Activated CD4-positive, CD25-positive, alpha-beta regulatory T cell treated with anti-CD3 and anti-CD28 coated beads, Interleukin-2, amount 50 U/mL, for 72 hours (primary cell): ENCODE measurements around the gene COL4A5.
"Not testable (repeated sequence)": the region's sequence is repeated elsewhere in the genome, so short reads cannot be mapped to it uniquely, and the experiment has no call there.

Experiments
- DNase-seq: peaks from one replicate; pipeline ENCODE4 v3.0.0; 2021

Gene COL4A5

DNA sequence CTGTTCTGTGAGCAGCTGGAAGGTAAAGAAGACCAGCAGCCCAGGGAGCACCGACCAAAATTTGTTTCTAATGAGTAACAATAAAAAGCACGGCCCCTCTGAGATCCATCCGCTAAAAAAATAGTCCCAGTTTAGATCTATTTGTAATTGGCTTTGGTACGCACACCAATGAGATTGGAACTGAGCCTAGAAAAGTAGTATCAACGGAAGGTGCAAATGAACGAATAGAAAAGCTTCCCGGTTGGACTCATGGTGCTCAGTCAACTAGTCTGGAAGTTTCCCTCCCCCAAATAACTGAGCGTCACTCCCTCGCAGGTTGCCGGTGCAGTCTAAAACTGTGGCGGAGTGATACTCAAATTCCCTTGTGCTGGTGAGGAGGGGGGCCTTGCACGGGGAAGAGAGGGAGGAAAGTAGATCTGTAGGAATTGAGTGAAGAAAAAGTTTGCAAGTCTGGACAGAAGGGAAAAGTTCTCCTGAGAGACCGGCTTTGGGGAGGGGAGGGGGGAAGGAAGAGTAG lies at the start of gene COL4A5:
COL4A5 (plus strand) TSS at position 413 of the 517 bp plus-strand sequence. CDS start 288 bp downstream, outside the sequence.
- DNase-seq, result no peak

DNA sequence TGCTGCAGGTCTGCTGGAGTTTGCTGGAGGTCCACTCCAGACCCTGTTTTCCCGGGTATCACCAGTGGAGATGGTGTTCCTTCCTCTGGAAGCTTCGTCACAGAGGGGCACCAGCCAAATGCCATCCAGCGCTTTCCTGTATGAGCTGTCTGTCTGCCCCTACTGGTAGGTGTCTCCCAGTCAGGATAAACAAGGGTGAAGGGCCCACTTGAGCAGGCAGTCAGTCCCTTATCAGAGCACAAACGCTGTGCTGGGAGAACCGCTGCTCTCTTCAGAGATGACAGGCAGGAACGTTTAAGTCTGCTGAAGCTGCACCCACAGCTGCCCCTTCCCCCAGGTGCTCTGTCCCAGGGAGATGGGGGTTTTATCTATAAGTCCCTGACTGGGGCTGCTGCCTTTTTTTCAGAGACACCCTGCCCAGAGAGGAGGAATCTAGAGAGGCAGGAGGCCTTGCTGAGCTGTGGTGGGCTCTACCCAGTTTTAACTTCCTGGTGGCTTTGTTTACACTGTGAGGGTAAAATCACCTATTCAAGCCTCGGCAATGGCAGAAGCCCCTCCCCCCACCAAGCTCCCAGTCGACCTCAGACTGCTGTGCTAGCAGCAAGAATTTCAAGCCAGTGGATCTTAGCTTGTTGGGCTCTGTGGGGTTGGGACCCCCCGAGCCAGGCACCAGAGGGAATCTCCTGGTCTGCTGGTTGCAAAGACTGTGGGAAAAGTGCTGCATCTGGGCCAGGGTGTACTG lies 48.5 kb upstream of the COL4A5 start:
- DNase-seq, result not testable (repeated sequence)

DNA sequence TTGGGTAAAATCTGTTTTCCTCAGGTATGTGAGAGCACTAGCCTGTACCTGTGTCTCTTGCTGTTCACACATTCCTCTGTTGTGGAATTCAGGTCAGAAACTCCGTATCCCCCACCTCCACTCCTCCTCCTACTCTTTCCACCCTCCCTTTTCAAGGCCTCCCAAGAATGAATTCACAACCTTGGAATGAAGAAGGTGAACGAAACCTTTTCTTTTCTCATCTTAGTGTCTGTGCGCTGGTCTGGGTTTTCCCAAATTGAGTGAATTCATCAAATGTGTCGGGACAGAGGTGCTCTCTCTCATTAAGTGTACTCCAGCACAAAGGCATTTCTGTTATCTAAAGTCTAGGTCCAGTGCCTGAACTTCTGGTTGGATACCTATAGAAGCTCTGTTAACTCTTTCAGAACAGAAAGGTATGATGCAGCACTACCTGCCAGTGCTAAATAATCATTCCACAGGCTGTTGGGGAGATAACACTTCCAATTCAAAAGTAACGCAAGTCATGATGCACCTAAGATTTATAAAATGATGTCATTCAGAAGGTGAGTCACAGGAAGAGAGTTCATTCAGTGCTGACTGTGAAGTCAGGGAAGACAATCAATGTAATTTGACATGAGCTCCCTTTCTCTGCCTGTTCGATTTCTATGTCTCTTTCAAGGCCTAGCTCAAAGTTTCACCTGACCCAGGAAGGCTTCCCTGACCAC lies 43.3 kb upstream of the COL4A5 start:
- DNase-seq, result no peak

DNA sequence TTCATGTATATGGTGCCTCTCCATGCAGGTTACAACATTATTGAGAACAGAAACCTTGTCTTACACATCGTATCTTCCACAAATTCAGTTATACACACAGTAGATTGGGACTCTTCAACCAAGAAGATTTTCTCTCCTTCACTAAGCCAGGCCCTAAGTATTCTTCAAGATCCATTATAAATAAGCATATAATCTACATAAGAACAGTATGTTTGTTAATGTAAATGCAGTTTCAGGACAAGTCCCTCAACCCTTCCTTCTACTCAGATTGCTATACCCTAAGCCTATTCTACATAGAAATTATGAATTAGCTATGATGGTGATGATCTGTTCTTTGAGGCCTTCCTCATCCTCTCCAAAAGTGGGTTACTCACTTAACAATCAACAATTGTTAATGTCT lies 42.7 kb upstream of the COL4A5 start:
- DNase-seq, result no peak

DNA sequence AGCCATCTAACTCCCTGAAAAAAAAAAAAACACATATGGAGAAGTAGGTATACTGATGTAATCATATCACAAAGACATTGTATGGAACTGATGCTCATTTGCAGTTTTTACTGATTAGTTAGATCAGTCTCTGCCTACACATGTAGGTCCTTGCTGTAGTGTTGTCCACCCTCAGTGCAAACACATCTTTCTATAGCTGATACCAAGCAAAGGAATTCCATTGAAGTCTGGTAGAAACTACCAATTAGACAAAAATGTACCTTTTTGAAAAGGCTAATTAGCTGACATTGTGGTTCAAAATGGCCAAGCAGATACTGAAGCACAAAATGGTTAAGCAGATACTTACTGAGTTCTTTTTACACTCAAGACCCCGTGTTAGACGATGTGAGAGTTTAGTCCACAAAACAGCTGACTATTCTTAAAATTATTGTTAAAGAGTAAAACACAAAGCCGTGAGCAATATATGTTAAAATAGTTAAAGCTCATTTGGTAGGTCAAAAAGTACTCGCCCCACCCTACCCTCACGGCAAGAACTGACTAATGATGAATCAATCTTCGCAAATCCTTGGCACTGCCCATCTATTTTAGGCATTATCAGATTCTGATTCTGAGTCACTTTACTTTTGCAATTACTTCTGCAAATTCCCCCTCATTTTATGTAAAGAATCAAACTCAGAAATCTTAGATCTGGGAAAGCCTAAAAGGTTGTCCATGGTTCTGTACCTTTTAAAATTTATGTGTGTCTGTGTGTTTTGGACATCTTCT lies 41.8 kb upstream of the COL4A5 start:
- DNase-seq, result no peak

DNA sequence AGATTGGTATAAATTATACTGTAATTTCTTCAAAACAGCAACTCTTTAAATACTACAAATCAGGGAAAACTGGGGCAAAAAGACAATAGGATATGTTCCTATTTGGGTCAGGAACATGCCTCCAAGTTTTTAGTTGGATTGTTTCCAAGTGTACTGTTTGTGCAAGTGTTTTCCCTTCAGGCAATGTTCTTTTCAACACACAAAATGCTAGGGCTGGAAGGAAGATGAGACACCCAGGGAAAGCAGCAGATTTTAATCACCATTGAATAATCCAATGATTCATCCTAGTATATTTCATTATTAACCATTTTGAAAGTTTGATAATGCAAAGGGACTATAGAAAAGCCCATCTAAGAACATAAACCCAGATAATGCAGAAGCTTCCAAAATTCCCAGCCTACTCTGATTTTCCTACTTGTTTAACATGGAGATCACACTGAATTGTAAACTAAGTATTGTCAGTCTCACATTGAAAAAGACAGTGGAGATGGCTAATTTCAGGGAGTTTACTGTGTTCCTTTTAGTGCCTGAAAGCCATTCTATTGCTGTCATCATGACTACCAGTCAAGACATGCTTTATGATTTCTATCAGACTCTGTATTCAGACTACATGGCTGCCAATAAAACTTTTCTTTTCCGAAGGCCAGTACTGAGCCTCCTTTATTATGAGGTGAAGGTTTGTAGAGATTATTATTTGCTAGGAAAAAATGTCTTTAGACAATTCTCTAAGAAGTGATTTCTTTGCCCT lies 40.0 kb upstream of the COL4A5 start:
- no peak for DNase-seq

DNA sequence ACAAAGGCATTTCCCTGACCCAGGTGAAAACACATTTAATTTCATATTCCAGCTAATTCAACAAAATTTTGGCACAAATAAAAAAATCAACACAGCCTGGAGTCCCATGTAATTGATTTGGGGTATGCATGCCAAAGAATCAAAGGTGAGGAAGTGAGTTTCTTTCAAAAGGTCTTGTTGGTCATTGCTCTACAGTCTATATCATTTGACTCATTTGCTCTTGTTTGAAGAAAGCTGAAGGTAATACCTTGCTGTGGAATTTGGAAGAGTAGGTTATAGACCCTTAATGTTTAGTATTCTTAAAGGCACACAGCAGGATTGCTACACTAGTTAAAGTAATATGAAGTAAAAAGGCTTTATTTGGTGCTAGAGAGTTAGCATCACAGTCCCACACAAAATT lies 26.9 kb upstream of the COL4A5 start:
- no peak for DNase-seq

DNA sequence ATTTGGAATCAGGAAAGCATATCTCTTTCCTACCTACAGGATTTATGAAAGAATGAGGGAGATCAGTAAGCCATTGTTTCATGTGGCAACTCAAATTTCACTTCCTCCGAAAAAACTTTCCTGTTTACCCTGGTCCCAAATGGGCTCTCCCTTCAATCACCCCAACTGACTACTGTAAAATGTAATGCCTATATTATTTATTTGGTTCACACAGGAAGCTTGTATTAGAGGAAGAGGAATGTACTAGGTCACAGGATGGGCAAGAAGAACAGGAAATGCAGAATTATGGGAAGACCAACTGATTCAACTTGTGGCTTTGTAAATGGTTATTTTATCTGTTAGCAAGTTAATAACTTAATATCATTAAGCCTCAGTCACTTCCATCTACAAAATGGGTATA lies 24.5 kb upstream of the COL4A5 start:
- no peak for DNase-seq

DNA sequence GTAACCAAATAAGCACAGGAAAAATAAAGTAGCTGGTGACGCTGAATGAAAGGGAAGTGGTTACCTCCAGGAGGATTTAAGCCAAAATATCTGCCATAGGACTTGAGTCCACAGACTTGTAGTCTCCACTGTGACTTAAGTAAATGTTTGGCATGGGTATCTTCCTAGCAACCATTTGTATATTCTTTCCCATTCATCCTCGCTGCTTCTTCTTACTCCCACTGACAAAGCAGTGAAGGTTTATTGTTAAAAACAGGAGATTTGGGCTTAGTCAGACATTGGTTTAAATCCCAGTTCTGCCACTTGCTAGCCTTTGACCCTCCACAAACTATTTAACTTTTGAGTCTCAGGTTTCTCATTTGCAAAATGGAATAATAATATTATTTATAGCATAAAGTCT lies 23.7 kb upstream of the COL4A5 start:
- no peak for DNase-seq

DNA sequence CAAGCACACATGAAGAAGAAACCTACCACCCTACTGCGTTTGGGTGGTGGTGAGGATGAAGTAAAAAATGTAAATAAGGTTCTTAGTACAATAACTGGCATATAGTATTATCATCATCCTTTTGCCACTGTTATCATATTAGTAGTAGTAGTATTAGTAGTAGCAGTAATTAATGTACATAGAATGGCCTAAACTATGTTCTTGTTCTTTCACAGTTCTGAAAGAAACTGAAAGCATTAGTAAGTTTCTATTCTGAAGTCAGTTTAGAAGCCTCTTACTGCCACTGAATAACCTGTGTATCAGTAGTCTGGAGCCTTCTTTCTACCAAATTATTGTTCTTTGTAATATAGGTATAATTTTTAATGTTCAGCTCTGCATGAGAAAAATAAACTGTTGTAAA lies 22.4 kb upstream of the COL4A5 start:
- no peak for DNase-seq

DNA sequence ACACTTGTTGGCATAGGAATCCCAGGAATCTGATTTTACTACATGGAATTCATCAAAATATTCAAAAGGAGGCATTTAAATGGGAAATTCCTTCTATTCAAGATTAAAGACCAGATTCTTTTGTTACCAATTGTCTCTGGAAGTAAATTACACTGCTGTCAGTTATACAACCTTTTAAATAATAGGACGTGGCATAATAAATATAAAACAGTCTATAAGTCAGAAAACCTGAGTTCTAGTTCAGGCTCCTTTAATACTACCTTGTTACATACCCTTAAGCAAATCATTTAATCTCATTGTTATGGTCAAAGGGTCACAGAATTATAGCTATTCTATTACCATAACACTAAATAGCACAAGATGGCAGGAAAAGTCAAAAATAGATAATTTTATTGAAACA lies 20.2 kb upstream of the COL4A5 start:
- DNase-seq, result no peak

DNA sequence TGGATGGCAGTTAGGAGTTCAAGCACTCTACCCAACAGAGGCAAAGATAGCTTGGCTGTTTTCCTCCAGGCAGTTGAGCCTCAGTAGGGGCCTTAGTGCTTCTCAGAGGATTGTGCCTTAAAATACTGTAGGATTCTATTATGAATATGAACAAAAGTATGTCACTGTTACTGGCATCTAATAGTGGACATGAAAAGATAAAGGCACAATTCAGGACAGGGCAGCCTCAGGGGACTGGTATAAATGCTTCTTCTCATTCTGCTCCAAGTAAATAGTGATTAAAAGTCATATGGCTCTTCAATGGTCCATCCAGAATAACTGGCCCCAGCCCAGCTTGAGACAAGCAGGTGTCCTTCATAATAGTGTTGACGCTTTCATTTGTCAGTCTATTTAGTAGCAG lies 19.2 kb upstream of the COL4A5 start:
- DNase-seq, result no peak

DNA sequence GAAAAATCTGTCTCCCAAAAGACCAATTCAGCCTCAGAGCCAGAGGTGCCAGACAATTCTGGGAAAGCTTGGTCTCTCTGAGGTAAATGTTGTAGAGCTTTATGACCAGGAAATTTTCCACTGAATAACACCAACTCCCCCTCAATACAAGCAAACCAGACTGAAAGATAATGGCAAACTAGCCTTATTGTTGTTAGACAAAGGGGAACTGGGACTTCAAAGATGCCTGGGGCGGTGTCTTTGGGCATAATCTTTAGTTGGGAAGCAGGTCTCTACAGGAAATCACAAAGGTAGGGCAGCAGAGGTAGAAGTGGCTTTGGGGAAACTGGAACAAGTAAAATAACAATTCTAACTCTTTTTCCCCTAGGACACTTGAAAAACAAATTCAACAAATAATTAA lies 13.4 kb upstream of the COL4A5 start:
- DNase-seq, result no peak

DNA sequence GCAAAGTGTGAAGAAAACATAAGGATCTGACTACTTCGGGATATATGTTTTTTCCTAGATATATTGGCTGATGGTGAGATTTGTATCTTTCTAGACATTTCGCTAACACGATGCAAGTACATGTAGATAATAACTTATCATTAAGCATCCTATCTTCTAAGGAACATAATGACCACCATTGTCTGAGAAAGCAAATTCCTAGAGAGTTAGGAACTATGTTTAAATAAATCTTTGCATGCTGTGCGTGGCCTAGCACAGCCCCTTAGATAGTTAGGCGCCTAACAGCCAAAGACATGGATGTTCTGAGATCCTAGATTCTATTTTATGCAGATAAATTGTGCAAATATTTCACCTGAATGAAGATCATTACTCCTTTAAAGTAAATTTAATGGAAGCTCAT lies 4.4 kb upstream of the COL4A5 start:
- DNase-seq, result no peak

DNA sequence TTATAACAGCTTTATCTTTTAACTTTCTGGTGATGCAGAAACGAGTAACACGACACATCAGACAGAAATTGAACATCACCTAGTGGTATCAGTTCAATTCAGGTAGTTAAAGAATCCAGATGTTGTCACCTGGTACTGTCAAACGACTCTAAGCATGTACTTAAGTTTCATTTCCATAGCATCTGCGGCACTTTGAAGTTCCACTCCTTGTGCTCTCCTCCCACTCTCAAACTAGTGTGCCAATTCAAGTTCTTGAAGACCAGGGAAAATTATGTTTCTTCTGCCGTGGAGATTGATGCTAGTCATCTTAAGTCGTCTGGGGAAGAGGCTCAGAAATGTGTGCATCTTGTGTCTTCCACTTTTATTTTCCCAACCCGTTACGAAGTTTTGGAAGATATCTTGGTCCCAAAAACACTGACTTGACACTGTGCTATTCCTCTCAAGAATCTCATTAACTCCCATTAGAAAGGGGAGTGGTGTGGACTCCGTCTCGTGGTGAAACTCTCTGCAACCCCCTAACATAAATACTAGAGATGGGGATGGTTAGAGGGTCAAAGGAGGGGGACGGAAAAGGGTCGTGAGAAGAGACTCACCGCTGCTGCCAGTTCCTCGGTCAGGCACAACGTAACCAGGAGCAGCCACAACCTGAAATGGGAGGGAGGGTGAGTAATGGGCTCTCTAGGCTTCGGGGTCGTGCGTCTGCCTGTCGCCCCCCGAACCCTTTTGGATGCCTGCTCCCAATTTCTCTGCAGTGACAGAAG lies 2.1 kb upstream of the COL4A5 start:
- DNase-seq, result no peak

DNA sequence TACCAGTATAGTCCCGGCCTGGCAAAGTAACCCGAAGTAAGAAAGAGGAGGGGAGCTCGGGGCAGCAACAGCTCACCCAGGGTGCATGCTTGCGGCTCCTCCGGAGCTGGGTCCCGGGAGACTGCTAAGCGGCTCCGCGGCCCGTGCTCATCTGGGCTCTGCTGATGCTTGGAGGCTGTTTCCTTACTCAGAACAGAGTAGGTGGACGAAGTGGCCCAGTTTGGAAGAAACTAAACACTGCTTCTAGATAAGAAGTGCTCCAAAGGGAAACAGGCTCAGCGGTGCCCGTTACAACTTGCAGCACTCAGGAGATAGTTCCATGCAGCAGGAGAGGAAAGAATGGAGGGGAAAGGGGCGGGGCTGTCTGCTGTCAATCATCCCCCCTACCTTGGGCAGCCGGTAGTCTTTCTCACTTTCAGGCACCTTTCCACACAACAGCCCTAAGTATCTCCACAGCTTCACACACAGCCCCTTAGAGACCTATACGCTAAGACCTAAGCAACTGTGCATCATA lies 1.5 kb upstream of the COL4A5 start, which contains the start of gene COL4A6:
COL4A6 (minus strand) TSS at position 313 of the 514 bp plus-strand sequence; CDS start at position 87, 226 bp downstream.
- DNase-seq, result no peak

DNA sequence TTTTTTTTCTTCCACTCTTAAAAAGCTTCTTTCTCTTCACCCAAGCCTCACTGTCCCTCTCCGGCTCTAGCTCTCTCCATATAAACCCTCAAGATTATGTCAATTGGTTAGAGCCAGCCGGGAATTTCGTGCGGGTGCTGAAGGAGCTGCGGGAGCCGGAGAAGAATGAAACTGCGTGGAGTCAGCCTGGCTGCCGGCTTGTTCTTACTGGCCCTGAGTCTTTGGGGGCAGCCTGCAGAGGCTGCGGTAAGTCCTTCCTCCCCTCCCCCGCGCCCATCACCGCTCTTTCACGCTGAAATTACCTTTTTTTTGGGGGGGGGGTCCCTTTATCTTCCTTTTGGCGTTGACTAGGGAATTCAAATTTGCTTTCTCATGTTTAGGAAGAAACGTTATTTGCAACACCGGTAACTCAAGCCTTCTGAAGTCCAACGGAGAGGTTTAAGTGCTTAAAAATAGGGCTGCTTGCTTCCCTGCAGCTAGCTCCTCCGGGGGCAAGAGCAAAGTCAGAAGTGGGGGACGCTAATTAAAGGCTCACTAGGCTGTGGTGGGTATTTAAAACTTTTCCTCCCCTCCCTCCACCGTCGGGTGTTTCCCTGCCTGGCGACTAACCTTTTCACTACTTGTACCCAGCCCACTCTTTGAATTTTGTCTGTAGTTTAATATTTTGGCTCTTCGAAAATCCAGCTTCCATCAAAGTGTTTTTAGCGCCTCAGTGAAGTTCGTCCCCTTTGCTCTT lies 491 bp downstream of the COL4A5 start:
- no peak for DNase-seq

DNA sequence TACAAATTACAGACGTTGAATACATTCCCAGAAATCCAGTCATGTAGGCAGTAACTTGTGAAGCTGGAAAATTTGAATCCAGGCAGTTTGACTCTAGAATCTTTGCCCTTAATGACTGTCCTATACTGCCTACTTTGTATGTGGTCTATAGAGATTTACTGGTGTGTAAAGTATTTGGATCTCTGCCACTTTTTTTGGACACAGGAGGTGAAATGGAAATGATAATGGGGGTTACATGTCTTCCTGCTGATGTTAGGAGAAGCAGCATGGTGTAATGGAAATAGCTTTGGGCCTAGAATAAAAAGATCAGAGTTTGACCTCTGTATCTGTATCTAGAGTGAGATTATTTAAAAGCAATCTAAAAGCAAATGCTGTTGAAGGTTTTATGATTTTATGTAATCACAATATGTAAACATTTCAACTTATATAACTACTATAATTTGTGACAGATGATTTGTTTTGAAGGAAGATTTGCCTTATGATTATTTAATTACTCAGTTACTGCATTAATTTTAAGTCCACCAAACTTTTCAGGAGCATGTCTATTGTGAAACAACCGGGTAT lies 3.3 kb downstream of the COL4A5 start:
- no peak for DNase-seq

DNA sequence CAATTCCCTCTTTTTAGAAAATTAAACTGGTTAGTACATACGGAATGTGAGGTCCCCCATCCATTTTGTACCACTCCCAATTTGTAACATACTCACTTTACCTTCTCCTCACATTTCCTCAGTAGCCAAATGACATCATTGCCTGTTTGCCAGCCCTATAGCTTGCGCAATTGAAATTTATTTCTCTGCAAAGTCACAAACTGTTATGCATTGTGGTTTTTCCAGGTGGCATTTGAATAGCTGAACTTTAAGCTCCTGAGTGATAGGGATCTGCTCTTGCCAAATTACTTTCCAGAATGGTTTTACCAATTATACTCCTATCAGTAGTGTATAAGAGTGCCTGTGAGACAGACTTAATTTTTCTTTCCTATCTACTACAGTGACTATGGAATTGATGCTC lies 7.7 kb downstream of the COL4A5 start:
- DNase-seq, result no peak

DNA sequence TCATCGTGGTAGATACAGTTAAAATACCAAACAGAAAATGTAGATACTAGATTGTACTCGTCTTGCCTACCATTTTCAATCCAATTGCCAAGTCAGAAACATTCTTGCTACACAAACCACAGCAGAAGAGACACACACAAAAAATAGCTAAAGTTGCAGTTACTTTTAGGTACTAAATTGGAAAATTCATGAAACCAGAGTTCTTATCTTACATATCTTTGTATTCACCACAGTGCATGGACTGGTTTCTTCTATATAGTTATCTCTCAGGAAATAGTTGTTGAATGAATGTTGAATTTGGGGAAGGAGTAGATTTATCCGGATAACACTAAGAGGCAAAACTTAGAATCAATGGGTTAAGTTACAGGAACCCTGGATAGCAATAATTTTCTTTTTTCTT lies 14.2 kb downstream of the COL4A5 start:
- DNase-seq, result no peak
